ENCODE results near the gene RASGRF1.

GRCh38 chr15:78925076-78925624 is 165.4 kb downstream of the RASGRF1 start:
- TF ChIP-seq CTCF (IDR thresholded peaks at IDR 0.05; ENCODE audit: insufficient read depth, low read length) = no peak
- TF ChIP-seq GABPA (IDR thresholded peaks at IDR 0.05; ENCODE audit: low read depth) = no peak
- TF ChIP-seq POLR2AphosphoS5 (IDR thresholded peaks at IDR 0.05; ENCODE audit: low read depth) = no peak
- TF ChIP-seq REST (IDR thresholded peaks at IDR 0.05; ENCODE audit: insufficient replicate concordance, low read depth) = no peak
- TF ChIP-seq SPI1 (IDR thresholded peaks at IDR 0.05; ENCODE audit: borderline replicate concordance, low read depth) = no peak
